Eye (tissue), 1 donor: ENCODE measurements around the gene IL26.
A peak's percentile ranks its signal among the peaks of the same experiment; 100 is the strongest.

Source experiments
- DNase-seq: peaks from one replicate; pipeline ENCODE4 v3.0.0-alpha.2; 2015

IL26 gene

GRCh38 chr12:68225576-68226476, at the start of gene IL26:
Gene IL26 (minus strand): TSS chr12:68225810. CDS start chr12:68225756, 54 bp downstream.
- DNase-seq: no peak

GRCh38 chr12:68272732-68273131, 47.1 kb upstream of the IL26 start:
- no peak for DNase-seq

GRCh38 chr12:68271346-68271745, 45.7 kb upstream of the IL26 start:
- DNase-seq: peak; percentile 31

GRCh38 chr12:68270358-68270757, 44.7 kb upstream of the IL26 start:
- no peak for DNase-seq

GRCh38 chr12:68269779-68270178, 44.2 kb upstream of the IL26 start:
- DNase-seq: no peak

GRCh38 chr12:68268967-68269366, 43.4 kb upstream of the IL26 start:
- DNase-seq: no peak

- no peak for DNase-seq
Observed at GRCh38 chr12:68267892-68268396, 42.3 kb upstream of the IL26 start.

GRCh38 chr12:68264857-68265256, 39.2 kb upstream of the IL26 start:
- no peak for DNase-seq

GRCh38 chr12:68264158-68264855, 38.7 kb upstream of the IL26 start:
- no peak for DNase-seq

- DNase-seq: no peak
Observed at GRCh38 chr12:68263366-68263765, 37.8 kb upstream of the IL26 start.

GRCh38 chr12:68261896-68262295, 36.3 kb upstream of the IL26 start:
- DNase-seq: no peak

- no peak for DNase-seq
Observed at GRCh38 chr12:68260153-68260552, 34.5 kb upstream of the IL26 start.

GRCh38 chr12:68259318-68259940, 33.8 kb upstream of the IL26 start:
- DNase-seq: no peak

- no peak for DNase-seq
Observed at GRCh38 chr12:68253504-68253903, 27.9 kb upstream of the IL26 start, which contains the start of gene IL22. Gene IL22 (minus strand): TSS chr12:68253604. CDS start chr12:68253448, 156 bp downstream.

GRCh38 chr12:68252077-68252476, 26.5 kb upstream of the IL26 start:
- no peak for DNase-seq

- no peak for DNase-seq
Observed at GRCh38 chr12:68250454-68250853, 24.8 kb upstream of the IL26 start.

- no peak for DNase-seq
Observed at GRCh38 chr12:68247785-68248184, 22.2 kb upstream of the IL26 start.

- no peak for DNase-seq
Observed at GRCh38 chr12:68246350-68246749, 20.7 kb upstream of the IL26 start.

- peak; percentile 51 for DNase-seq
Observed at GRCh38 chr12:68245180-68246021, 19.8 kb upstream of the IL26 start.

- DNase-seq: no peak
Observed at GRCh38 chr12:68242777-68243176, 17.2 kb upstream of the IL26 start.

- no peak for DNase-seq
Observed at GRCh38 chr12:68240975-68241374, 15.4 kb upstream of the IL26 start.

- no peak for DNase-seq
Observed at GRCh38 chr12:68240079-68240478, 14.5 kb upstream of the IL26 start.
